ENCODE data around the gene ZNF205. TPM values are rescaled to one million over a fixed set of nuclear protein-coding genes. Genes with fewer than 3 reads are reported as not detected.
A peak's percentile ranks its signal among the peaks of the same experiment; 100 is the strongest.

ZNF205 gene
- total and polyA plus RNA-seq, 4 experiments from 2014 or later: 0.20 TPM; not detected in 3

GRCh38 chr16:3142327-3142726 lies 29.9 kb downstream of the ZNF205 start:
- DNase-seq: no peak
- CTCF ChIA-PET (ENCODE audit: partially characterized antibody): no interaction called here
- Mint-ChIP-seq H3K4me3 (peak overlapping the region in 2 of 8 donors; percentile 22 to 48), H3K27ac (peak overlapping the region in 2 of 7 donors; percentile 22 to 84), H3K4me1 (peaks cover 0 to 7% (median 4%) of the 10 kb centered on the region in 4 donors), H3K36me3 (peaks cover 11 to 29% of the 10 kb centered on the region in 2 donors), H3K27me3 (no peaks in the 10 kb centered on the region), H3K9me3 (no peaks in the 10 kb centered on the region)
- Histone ChIP-seq H3K27ac (ENCODE audit: low read depth, low read length) (no peak overlapping the region), H3K4me1 (ENCODE audit: insufficient read depth, low read length) (no peaks in the 10 kb centered on the region), H3K9me3 (ENCODE audit: control insufficient read depth in 1 of 2, low read length in 2 of 2) (no peaks in the 10 kb centered on the region), H3K27me3 (ENCODE audit: insufficient read depth, low read length) (no peaks in the 10 kb centered on the region), H3K4me3 (ENCODE audit: low read length in 2 of 2) (no peak overlapping the region), H3K36me3 (ENCODE audit: insufficient read depth, low read length) (peaks cover 15% of the 10 kb centered on the region)
- POLR2A ChIA-PET (ENCODE audit: partially characterized antibody): interaction anchor here (1.1 to 3.0 kb wide), 3 partner anchors 8 to 77 kb away, joined by 3 to 10 read pairs (median 5); partner anchors contain the start of genes IL32 and ZNF213
- intact Hi-C loops (cut with micrococcal nuclease): no loop called here

GRCh38 chr16:3142770-3143169 lies 30.4 kb downstream of the ZNF205 start:
- ChIA-PET POLR2A (ENCODE audit: partially characterized antibody) (interaction anchor here (1.1 to 3.0 kb wide), 4 partner anchors 8 to 77 kb away, joined by 3 to 10 read pairs (median 4); partner anchors contain the start of genes IL32 and ZNF213), CTCF (ENCODE audit: partially characterized antibody) (no interaction called here)
- no peaks in the 10 kb centered on the region for H3K9me3 Mint-ChIP-seq
- Histone ChIP-seq H3K27ac (ENCODE audit: low read depth, low read length) (no peak overlapping the region), H3K9me3 (ENCODE audit: control insufficient read depth in 1 of 2, low read length in 2 of 2) (no peaks in the 10 kb centered on the region), H3K4me3 (ENCODE audit: low read length in 2 of 2) (no peak overlapping the region), H3K27me3 (ENCODE audit: insufficient read depth, low read length) (no peaks in the 10 kb centered on the region), H3K36me3 (ENCODE audit: insufficient read depth, low read length) (peaks cover 15% of the 10 kb centered on the region), H3K4me1 (ENCODE audit: insufficient read depth, low read length) (no peaks in the 10 kb centered on the region)
- DNase-seq: no peak
- H3K27ac Mint-ChIP-seq: no peak overlapping the region
- H3K4me1 Mint-ChIP-seq: peaks cover 0 to 5% (median 4%) of the 10 kb centered on the region in 4 donors
- intact Hi-C loops (cut with micrococcal nuclease): no loop called here
- H3K27me3 Mint-ChIP-seq: no peaks in the 10 kb centered on the region
- no peak overlapping the region for H3K4me3 Mint-ChIP-seq
- peaks cover 11 to 27% of the 10 kb centered on the region in 2 donors for H3K36me3 Mint-ChIP-seq

GRCh38 chr16:3143189-3143588 lies 30.8 kb downstream of the ZNF205 start:
- Mint-ChIP-seq H3K27ac (no peak overlapping the region), H3K9me3 (no peaks in the 10 kb centered on the region), H3K4me3 (no peak overlapping the region), H3K36me3 (peaks cover 11 to 23% of the 10 kb centered on the region in 2 donors), H3K4me1 (peaks cover 0 to 5% (median 4%) of the 10 kb centered on the region in 4 donors), H3K27me3 (no peaks in the 10 kb centered on the region)
- intact Hi-C loops (cut with micrococcal nuclease): no loop called here
- DNase-seq: no peak
- peaks cover 12% of the 10 kb centered on the region for H3K36me3 ChIP-seq (ENCODE audit: insufficient read depth, low read length)
- no peak overlapping the region for H3K4me3 ChIP-seq (ENCODE audit: low read length in 2 of 2)
- H3K27me3 ChIP-seq (ENCODE audit: insufficient read depth, low read length): no peaks in the 10 kb centered on the region
- POLR2A ChIA-PET (ENCODE audit: partially characterized antibody): interaction anchor here (1.1 to 3.0 kb wide), 4 partner anchors 9 to 78 kb away, joined by 3 to 10 read pairs (median 4); partner anchors contain the start of genes IL32 and ZNF213
- H3K4me1 ChIP-seq (ENCODE audit: insufficient read depth, low read length): no peaks in the 10 kb centered on the region
- no peak overlapping the region for H3K27ac ChIP-seq (ENCODE audit: low read depth, low read length)
- CTCF ChIA-PET (ENCODE audit: partially characterized antibody): no interaction called here
- H3K9me3 ChIP-seq (ENCODE audit: control insufficient read depth in 1 of 2, low read length in 2 of 2): no peaks in the 10 kb centered on the region

- H3K27me3 Mint-ChIP-seq: no peaks in the 10 kb centered on the region
- H3K9me3 Mint-ChIP-seq: no peaks in the 10 kb centered on the region
- Histone ChIP-seq H3K4me1 (ENCODE audit: insufficient read depth, low read length) (no peaks in the 10 kb centered on the region), H3K36me3 (ENCODE audit: insufficient read depth, low read length) (peaks cover 12% of the 10 kb centered on the region), H3K4me3 (ENCODE audit: low read length in 2 of 2) (no peak overlapping the region), H3K9me3 (ENCODE audit: control insufficient read depth in 1 of 2, low read length in 2 of 2) (no peaks in the 10 kb centered on the region), H3K27ac (ENCODE audit: low read depth, low read length) (no peak overlapping the region), H3K27me3 (ENCODE audit: insufficient read depth, low read length) (no peaks in the 10 kb centered on the region)
- intact Hi-C loops (cut with micrococcal nuclease): no loop called here
- H3K4me1 Mint-ChIP-seq: peaks cover under 1 to 7% (median 4%) of the 10 kb centered on the region in 4 donors
- no peak overlapping the region for H3K27ac Mint-ChIP-seq
- ChIA-PET POLR2A (ENCODE audit: partially characterized antibody) (interaction anchor here (1.5 to 3.0 kb wide), 4 partner anchors 9 to 28 kb away, joined by 3 to 10 read pairs (median 6); partner anchors contain the start of gene ZNF213), CTCF (ENCODE audit: partially characterized antibody) (interaction anchor here (0.6 kb wide), 1 partner anchor 70 kb away, joined by 3 read pairs; no protein-coding TSS in a partner anchor)
- no peak for DNase-seq
- H3K36me3 Mint-ChIP-seq: peaks cover 11 to 20% of the 10 kb centered on the region in 2 donors
- H3K4me3 Mint-ChIP-seq: no peak overlapping the region
Measured at GRCh38 chr16:3143598-3144320, 31.4 kb downstream of the ZNF205 start.

GRCh38 chr16:3144321-3144983 lies 32.1 kb downstream of the ZNF205 start:
- H3K4me1 Mint-ChIP-seq: peaks cover 6 to 13% (median 7%) of the 10 kb centered on the region in 4 donors
- intact Hi-C loops (cut with micrococcal nuclease): no loop called here
- H3K27ac Mint-ChIP-seq: no peak overlapping the region
- no peaks in the 10 kb centered on the region for H3K27me3 ChIP-seq (ENCODE audit: insufficient read depth, low read length)
- H3K4me3 Mint-ChIP-seq: no peak overlapping the region
- H3K9me3 Mint-ChIP-seq: no peaks in the 10 kb centered on the region
- H3K27me3 Mint-ChIP-seq: no peaks in the 10 kb centered on the region
- DNase-seq: no peak
- no peak overlapping the region for H3K27ac ChIP-seq (ENCODE audit: low read depth, low read length)
- ChIA-PET CTCF (ENCODE audit: partially characterized antibody) (interaction anchor here (1.4 kb wide), 1 partner anchor 15 kb away, joined by 3 read pairs; no protein-coding TSS in a partner anchor), POLR2A (ENCODE audit: partially characterized antibody) (interaction anchor here (1.5 to 3.0 kb wide), 3 partner anchors 10 to 27 kb away, joined by 5 to 10 read pairs (median 7); partner anchors contain the start of gene ZNF213)
- no peaks in the 10 kb centered on the region for H3K9me3 ChIP-seq (ENCODE audit: control insufficient read depth in 1 of 2, low read length in 2 of 2)
- peaks cover 7 to 15% of the 10 kb centered on the region in 2 donors for H3K36me3 Mint-ChIP-seq
- H3K36me3 ChIP-seq (ENCODE audit: insufficient read depth, low read length): peaks cover 7% of the 10 kb centered on the region
- peaks cover 4% of the 10 kb centered on the region for H3K4me1 ChIP-seq (ENCODE audit: insufficient read depth, low read length)
- H3K4me3 ChIP-seq (ENCODE audit: low read length in 2 of 2): no peak overlapping the region

GRCh38 chr16:3145151-3145550 lies 32.8 kb downstream of the ZNF205 start:
- H3K4me1 ChIP-seq (ENCODE audit: insufficient read depth, low read length): peaks cover 11% of the 10 kb centered on the region
- H3K27me3 Mint-ChIP-seq: no peaks in the 10 kb centered on the region
- no peak overlapping the region for H3K27ac ChIP-seq (ENCODE audit: low read depth, low read length)
- H3K9me3 ChIP-seq (ENCODE audit: control insufficient read depth in 1 of 2, low read length in 2 of 2): no peaks in the 10 kb centered on the region
- H3K27ac Mint-ChIP-seq: no peak overlapping the region
- peaks cover 7 to 16% of the 10 kb centered on the region in 2 donors for H3K36me3 Mint-ChIP-seq
- intact Hi-C loops (cut with micrococcal nuclease): no loop called here
- H3K4me3 Mint-ChIP-seq: peak overlapping the region in 1 of 8 donors; percentile 47
- no peaks in the 10 kb centered on the region for H3K27me3 ChIP-seq (ENCODE audit: insufficient read depth, low read length)
- peaks cover 7 to 13% (median 11%) of the 10 kb centered on the region in 4 donors for H3K4me1 Mint-ChIP-seq
- POLR2A ChIA-PET (ENCODE audit: partially characterized antibody): interaction anchor here (1.2 to 3.0 kb wide), 2 partner anchors 10 to 14 kb away, joined by 3 to 10 read pairs; partner anchors contain the start of gene ZNF213
- CTCF ChIA-PET (ENCODE audit: partially characterized antibody): interaction anchor here (0.5 to 1.4 kb wide), 3 partner anchors 12 to 28 kb away, joined by 3 read pairs; no protein-coding TSS in a partner anchor
- peaks cover 0 to 1% (median 0%) of the 10 kb centered on the region in 8 donors for H3K9me3 Mint-ChIP-seq
- H3K36me3 ChIP-seq (ENCODE audit: insufficient read depth, low read length): peaks cover 7% of the 10 kb centered on the region
- H3K4me3 ChIP-seq (ENCODE audit: low read length in 2 of 2): no peak overlapping the region
- DNase-seq: no peak

Measured in CD4-positive, alpha-beta memory T cell (primary cell).